Lower lobe of right lung (tissue), 2 donors: ENCODE data around the gene RARA. TPM values are rescaled to one million over a fixed set of nuclear protein-coding genes. Genes with fewer than 3 reads are reported as not detected.

ENCODE experiments used
- ATAC-seq, 2 donors: fragments of 200-7000 bp; cut with Tn5 transposase; one replicate each; pipeline ENCODE4 v1.9.1; 2020 to 2022; ENCODE audit warnings: mild to moderate bottlenecking in 2 of 2, moderate library complexity in 2 of 2
- DNase-seq: peaks from one replicate; pipeline ENCODE4 v3.0.0-alpha.2; 2020
- H3K27ac ChIP-seq: fragments of 200-600 bp; one replicate; pipeline ENCODE4 v1.8.0; 2022
- H3K27me3 ChIP-seq: fragments of 200-600 bp; one replicate; pipeline ENCODE4 v1.8.0; 2022; ENCODE audit warnings: low read depth
- H3K36me3 ChIP-seq: fragments of 200-600 bp; one replicate; pipeline ENCODE4 v1.8.0; 2022; ENCODE audit warnings: mild to moderate bottlenecking
- H3K4me1 ChIP-seq: fragments of 200-600 bp; one replicate; pipeline ENCODE4 v1.8.0; 2022
- H3K4me3 ChIP-seq: fragments of 200-600 bp; one replicate; pipeline ENCODE4 v1.8.0; 2022; ENCODE audit warnings: mild to moderate bottlenecking
- H3K9me3 ChIP-seq: fragments of 200-600 bp; one replicate; pipeline ENCODE4 v1.8.0; 2022
- intact Hi-C: fragments of 100-400 bp; cut with DNase I; formaldehyde crosslinking; loops from one replicate; pipeline ENCODE4 v1.11.0; 2022
- total RNA-seq: library from RNA; stranded (reverse); fragmentation: NEBNext Ultra II Directional; extraction: Animal tissue kit (Norgen Biotek cat#: 25700); gene quantifications from one replicate; pipeline ENCODE4 v1.2.1, GENCODE V29; 2021
- TF ChIP-seq, protein P1 (sequence below): fragments of 200-600 bp; IDR thresholded peaks from one replicate; pipeline ENCODE4 v1.8.0; 2022; ENCODE audit warnings: antibody characterized with exemption, mild to moderate bottlenecking
- donor health status: DM: no; HTN: yes; CAD: no; lungs with severe emphysema.

RARA gene
- total RNA-seq, 1 donor from 2014 or later, result 82.6 TPM

DNA sequence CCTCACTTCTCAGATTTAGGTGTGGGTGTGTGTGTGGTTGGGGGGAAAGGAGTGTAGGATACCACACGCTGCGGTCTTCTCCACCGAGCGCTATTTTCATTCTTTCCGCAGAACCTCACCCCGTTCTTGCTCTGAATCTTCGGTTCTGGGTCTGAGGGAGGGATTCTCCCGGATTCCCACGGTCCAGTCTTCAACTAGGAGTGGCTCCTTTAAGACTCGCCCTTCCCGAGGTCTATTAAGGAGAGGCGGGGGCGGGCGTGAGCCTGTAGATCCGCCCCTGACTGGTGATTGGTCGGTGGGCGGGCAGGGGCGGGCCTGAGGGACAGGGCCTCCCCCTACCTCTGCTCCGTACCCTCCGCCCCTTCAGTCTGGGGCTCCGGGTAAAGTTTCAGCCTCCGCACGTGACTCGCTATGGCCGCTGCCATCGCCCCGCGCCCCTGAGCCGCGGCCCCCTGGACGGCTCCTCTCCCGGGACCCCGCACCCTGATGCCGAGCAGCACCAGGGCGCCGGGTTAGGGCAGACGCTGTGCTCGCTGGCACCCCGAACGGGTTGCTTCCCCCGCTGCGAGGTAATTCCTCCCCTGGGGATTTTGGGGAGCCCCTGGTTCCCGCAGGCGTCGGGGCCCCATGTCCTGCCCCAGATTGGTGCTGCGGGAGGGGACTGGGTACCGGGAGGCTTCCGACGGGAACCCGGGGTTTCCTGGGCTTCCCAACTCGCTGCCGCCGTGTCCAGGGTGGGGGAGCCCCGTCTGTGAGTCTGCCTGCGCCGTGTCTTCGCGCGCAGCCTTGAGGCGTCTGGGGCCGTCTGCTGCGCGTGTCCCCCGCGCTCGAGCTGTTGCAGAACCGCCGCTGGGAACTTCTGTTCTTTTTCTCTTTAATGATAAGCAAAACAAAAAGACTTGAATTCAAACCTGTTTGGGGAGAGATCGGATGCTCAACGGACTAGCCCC is 9.2 kb downstream of the RARA start:
- TF ChIP-seq, protein P1, sequence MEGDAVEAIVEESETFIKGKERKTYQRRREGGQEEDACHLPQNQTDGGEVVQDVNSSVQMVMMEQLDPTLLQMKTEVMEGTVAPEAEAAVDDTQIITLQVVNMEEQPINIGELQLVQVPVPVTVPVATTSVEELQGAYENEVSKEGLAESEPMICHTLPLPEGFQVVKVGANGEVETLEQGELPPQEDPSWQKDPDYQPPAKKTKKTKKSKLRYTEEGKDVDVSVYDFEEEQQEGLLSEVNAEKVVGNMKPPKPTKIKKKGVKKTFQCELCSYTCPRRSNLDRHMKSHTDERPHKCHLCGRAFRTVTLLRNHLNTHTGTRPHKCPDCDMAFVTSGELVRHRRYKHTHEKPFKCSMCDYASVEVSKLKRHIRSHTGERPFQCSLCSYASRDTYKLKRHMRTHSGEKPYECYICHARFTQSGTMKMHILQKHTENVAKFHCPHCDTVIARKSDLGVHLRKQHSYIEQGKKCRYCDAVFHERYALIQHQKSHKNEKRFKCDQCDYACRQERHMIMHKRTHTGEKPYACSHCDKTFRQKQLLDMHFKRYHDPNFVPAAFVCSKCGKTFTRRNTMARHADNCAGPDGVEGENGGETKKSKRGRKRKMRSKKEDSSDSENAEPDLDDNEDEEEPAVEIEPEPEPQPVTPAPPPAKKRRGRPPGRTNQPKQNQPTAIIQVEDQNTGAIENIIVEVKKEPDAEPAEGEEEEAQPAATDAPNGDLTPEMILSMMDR, result no peak
- Histone ChIP-seq H3K36me3 (no peaks in the 10 kb centered on the region), H3K4me1 (peaks cover 89% of the 10 kb centered on the region), H3K27me3 (no peaks in the 10 kb centered on the region), H3K9me3 (no peaks in the 10 kb centered on the region), H3K27ac (peak overlapping the region; percentile 96), H3K4me3 (peak overlapping the region; percentile 99)
- ATAC-seq (peak; percentile 91 to 93), DNase-seq (peak; percentile 96)
- intact Hi-C loops, result no loop called here

DNA sequence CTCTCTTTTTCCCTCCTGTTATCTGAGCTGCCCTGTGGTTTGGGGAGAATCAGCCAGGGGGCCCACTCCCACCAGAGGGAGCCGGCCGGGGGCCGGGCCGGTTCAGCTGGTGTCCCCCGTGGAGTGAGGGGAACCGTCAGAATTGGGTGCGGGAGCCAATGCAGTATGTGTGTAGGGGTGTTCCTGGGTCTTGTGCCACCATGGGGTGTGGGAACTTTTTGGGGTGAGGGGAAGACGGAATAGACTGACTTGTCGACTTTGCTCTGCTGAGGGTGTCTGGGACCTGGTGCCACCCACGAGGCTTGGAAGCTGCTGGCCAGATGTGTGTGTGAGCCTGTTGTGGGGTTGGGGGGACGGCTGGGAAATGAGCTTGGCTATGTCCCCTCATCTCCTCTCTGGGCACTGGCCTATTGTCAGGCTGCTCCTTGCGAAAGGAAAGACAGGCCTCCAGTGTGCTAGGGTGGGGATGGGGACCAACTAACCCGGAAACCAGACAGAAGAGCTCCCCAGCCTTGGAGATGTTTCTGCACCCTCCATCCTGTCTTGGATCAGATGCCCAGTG is 9.9 kb downstream of the RARA start:
- TF ChIP-seq, protein P1, result no peak
- peak overlapping the region; percentile 99 for H3K4me3 ChIP-seq
- H3K27ac ChIP-seq, result peak overlapping the region; percentile 96
- DNase-seq (peak; percentile 49), ATAC-seq (no peak)
- H3K4me1 ChIP-seq, result peaks cover 89% of the 10 kb centered on the region
- H3K9me3 ChIP-seq, result no peaks in the 10 kb centered on the region
- intact Hi-C loops, result no loop called here
- H3K36me3 ChIP-seq, result no peaks in the 10 kb centered on the region
- no peaks in the 10 kb centered on the region for H3K27me3 ChIP-seq

DNA sequence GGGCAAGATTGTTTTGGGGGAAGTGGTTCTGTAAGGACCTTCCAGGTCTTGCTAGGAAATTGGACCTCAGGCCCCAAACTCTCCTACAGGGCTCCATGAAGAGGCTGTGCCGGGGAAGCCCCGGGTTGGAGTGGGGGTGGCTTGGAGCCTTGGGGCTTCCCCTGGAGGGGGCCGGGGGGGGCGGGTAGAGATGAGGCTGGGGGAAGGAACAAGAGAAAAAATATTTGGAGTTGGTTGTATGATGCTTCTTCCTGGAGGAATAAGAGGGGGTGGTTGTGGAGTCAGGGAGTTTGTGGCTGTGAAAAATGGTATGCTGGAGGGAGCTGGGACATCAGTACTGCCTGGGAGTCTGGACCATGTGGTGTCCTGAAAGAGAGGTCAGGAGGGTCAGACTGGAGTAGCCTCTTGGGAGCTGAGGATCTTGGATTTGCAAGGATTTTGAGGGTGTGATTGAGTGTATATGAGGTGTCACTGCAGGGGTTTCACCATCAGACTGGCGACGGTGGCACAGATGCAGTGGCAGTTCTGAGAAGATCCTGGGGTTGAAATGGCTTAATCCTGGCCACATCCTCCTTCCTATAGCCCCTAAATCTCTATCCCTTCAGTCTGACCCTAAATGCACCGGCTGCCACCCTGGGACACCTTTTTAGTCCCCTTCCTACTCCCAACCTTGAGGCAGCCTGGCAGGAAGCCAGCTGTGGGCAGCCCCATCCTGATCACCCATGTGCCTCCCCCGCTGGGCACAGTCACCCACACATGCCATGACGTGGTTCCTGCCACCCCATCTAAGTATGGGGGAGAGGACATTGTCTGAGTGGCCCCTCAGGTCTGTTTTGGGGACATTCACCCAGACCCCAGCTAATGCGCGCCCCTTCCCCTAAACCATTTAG is 10.9 kb downstream of the RARA start:
- intact Hi-C loops, result no loop called here

DNA sequence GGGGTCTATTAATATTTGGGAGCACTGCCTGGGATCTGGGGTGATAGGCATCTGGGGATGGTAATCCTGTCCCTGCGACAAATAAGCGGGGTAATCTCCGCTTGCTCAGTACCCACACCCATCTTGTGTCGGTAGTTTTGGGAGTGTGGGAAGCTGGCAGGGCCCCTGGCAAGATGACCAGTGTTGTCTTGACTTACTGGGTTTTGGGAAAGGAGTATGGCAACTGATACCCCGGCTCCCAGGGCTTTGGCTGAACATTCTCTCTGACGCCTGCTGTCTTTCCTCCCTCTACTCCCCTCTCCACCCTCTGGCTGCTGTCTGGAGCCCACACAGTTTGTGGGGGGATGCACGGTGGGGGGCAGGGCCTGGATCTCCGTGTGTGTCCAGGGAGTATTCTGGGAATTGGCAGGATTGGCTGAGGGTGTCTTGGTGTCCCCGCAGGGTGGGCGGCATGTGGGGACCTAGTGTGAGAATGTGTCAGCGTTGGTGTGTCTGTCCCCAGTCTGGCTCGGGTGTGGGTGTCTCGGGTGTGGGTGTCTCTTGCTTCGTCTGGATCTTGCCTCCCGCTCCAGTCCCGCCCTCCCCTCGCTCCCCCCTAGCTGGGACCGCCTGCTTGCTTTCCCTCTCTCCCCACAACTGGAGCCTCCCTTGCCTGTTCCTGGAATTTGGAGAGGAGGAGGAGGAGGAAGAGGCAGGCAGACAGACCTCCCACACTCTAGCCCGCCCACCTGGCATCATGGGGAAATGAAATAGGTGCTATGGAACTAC is 12.0 kb downstream of the RARA start:
- Histone ChIP-seq H3K36me3 (no peaks in the 10 kb centered on the region), H3K4me3 (peak overlapping the region; percentile 99), H3K9me3 (no peaks in the 10 kb centered on the region), H3K27ac (peak overlapping the region; percentile 96), H3K4me1 (peaks cover 89% of the 10 kb centered on the region), H3K27me3 (no peaks in the 10 kb centered on the region)
- ATAC-seq, result peak in 1 of 2 donors; percentile 1
- DNase-seq, result peak; percentile 72
- TF ChIP-seq, protein P1, result no peak
- intact Hi-C loops, result no loop called here

More for the DNA sequence above, 10.9 kb downstream of the RARA start:
- TF ChIP-seq, protein P1, result no peak
- peak; percentile 77 for DNase-seq
- no peaks in the 10 kb centered on the region for H3K27me3 ChIP-seq
- H3K9me3 ChIP-seq, result no peaks in the 10 kb centered on the region
- peak overlapping the region; percentile 96 for H3K27ac ChIP-seq
- peak overlapping the region; percentile 99 for H3K4me3 ChIP-seq
- no peaks in the 10 kb centered on the region for H3K36me3 ChIP-seq
- no peak for ATAC-seq
- H3K4me1 ChIP-seq, result peaks cover 89% of the 10 kb centered on the region
